ENCODE results near the gene URGCP. TPM values are rescaled to one million over a fixed set of nuclear protein-coding genes. Genes with fewer than 3 reads are reported as not detected.

URGCP gene
- total RNA-seq, 1 donor from 2014 or later: 29.4 TPM

DNA sequence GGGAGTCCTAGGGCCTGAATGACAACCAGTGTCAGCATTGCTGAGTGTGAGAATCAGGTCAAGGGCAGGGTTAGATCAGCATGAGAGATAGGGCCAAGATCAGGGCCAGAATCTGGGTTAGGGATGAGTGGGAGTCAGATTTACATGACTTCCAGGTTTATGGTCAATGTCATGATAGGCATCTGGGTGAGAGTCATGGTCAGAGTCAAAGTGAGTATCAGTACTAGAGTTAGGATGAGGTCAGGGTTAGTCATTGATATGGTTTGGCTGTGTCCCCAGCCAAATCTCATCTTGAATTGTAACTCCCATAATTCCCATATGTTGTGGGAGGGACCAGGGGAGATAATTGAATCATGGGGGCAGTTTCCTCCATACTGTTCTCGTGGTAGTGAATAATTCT is 49.4 kb downstream of the URGCP start:
- Mint-ChIP-seq H3K36me3 (ENCODE audit: unreplicated experiment) (no peaks in the 10 kb centered on the region), H3K9me3 (ENCODE audit: unreplicated experiment) (no peaks in the 10 kb centered on the region), H3K27me3 (ENCODE audit: unreplicated experiment) (peaks cover 10% of the 10 kb centered on the region), H3K27ac (ENCODE audit: unreplicated experiment) (no peak overlapping the region), H3K4me1 (ENCODE audit: unreplicated experiment) (no peaks in the 10 kb centered on the region), H3K4me3 (ENCODE audit: unreplicated experiment) (no peak overlapping the region)
- DNase-seq (ENCODE audit: extremely low spot score, unreplicated experiment): no peak
- TF ChIP-seq, protein P1, sequence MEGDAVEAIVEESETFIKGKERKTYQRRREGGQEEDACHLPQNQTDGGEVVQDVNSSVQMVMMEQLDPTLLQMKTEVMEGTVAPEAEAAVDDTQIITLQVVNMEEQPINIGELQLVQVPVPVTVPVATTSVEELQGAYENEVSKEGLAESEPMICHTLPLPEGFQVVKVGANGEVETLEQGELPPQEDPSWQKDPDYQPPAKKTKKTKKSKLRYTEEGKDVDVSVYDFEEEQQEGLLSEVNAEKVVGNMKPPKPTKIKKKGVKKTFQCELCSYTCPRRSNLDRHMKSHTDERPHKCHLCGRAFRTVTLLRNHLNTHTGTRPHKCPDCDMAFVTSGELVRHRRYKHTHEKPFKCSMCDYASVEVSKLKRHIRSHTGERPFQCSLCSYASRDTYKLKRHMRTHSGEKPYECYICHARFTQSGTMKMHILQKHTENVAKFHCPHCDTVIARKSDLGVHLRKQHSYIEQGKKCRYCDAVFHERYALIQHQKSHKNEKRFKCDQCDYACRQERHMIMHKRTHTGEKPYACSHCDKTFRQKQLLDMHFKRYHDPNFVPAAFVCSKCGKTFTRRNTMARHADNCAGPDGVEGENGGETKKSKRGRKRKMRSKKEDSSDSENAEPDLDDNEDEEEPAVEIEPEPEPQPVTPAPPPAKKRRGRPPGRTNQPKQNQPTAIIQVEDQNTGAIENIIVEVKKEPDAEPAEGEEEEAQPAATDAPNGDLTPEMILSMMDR (IDR thresholded peaks at IDR 0.05): no peak

- H3K4me1 Mint-ChIP-seq (ENCODE audit: unreplicated experiment): no peaks in the 10 kb centered on the region
- no peaks in the 10 kb centered on the region for H3K36me3 Mint-ChIP-seq (ENCODE audit: unreplicated experiment)
- no peak for DNase-seq (ENCODE audit: extremely low spot score, unreplicated experiment)
- no peaks in the 10 kb centered on the region for H3K9me3 Mint-ChIP-seq (ENCODE audit: unreplicated experiment)
- H3K4me3 Mint-ChIP-seq (ENCODE audit: unreplicated experiment): no peak overlapping the region
- TF ChIP-seq, protein P1 (IDR thresholded peaks at IDR 0.05): no peak
- H3K27me3 Mint-ChIP-seq (ENCODE audit: unreplicated experiment): peaks cover 7% of the 10 kb centered on the region
- no peak overlapping the region for H3K27ac Mint-ChIP-seq (ENCODE audit: unreplicated experiment)
These were observed 50.1 kb downstream of the URGCP start for GRCh38 chr7:43856316-43856715.

DNA sequence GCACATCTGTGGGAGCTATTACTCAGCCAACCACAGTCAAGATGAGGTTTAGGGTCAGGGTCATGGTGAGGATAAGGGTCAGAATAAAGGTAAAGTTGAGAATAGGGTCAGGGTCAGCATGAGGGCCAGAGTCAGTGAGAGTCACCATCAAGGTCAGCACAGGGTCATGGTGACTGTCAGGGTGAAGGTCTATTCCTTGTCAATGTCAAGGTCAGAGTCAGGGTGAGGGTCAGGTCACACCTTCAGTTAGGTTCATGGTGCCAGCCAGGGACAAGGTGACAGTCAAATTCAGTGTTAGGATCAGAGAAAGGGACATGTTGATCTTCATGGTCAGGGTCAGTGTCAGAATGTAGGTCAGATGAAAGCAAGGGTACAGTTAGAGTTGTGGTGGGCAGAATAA is 51.2 kb downstream of the URGCP start:
- H3K27me3 Mint-ChIP-seq (ENCODE audit: unreplicated experiment): peaks cover 15% of the 10 kb centered on the region

DNA sequence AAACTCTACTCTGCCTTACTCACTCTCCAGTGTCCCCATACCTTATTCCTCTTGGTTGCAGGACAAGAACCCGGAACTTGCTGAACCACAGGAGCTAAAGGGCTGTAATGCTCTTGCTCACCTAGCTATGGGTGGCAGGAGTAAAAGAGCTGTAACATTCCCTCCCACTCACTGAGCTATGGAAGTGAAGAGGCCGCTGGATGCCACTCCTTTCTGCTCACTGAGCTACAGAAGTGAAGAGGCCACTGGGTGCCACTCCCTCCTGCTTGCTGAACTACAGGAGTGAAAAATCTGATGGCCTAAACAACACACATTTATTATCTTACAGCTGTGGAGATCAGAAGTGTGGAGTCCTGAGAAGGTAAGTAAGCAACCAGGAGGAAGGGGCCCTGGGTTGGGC is 54.6 kb downstream of the URGCP start:
- Mint-ChIP-seq H3K27ac (ENCODE audit: unreplicated experiment) (no peak overlapping the region), H3K9me3 (ENCODE audit: unreplicated experiment) (no peaks in the 10 kb centered on the region), H3K36me3 (ENCODE audit: unreplicated experiment) (no peaks in the 10 kb centered on the region), H3K27me3 (ENCODE audit: unreplicated experiment) (peaks cover 14% of the 10 kb centered on the region), H3K4me1 (ENCODE audit: unreplicated experiment) (no peaks in the 10 kb centered on the region), H3K4me3 (ENCODE audit: unreplicated experiment) (no peak overlapping the region)
- TF ChIP-seq, protein P1 (IDR thresholded peaks at IDR 0.05): no peak
- no peak for DNase-seq (ENCODE audit: extremely low spot score, unreplicated experiment)

More for the DNA sequence above, 51.2 kb downstream of the URGCP start:
- TF ChIP-seq, protein P1 (IDR thresholded peaks at IDR 0.05): no peak
- Mint-ChIP-seq H3K4me3 (ENCODE audit: unreplicated experiment) (no peak overlapping the region), H3K4me1 (ENCODE audit: unreplicated experiment) (no peaks in the 10 kb centered on the region), H3K9me3 (ENCODE audit: unreplicated experiment) (no peaks in the 10 kb centered on the region), H3K27ac (ENCODE audit: unreplicated experiment) (no peak overlapping the region), H3K36me3 (ENCODE audit: unreplicated experiment) (no peaks in the 10 kb centered on the region)
- no peak for DNase-seq (ENCODE audit: extremely low spot score, unreplicated experiment)

DNA sequence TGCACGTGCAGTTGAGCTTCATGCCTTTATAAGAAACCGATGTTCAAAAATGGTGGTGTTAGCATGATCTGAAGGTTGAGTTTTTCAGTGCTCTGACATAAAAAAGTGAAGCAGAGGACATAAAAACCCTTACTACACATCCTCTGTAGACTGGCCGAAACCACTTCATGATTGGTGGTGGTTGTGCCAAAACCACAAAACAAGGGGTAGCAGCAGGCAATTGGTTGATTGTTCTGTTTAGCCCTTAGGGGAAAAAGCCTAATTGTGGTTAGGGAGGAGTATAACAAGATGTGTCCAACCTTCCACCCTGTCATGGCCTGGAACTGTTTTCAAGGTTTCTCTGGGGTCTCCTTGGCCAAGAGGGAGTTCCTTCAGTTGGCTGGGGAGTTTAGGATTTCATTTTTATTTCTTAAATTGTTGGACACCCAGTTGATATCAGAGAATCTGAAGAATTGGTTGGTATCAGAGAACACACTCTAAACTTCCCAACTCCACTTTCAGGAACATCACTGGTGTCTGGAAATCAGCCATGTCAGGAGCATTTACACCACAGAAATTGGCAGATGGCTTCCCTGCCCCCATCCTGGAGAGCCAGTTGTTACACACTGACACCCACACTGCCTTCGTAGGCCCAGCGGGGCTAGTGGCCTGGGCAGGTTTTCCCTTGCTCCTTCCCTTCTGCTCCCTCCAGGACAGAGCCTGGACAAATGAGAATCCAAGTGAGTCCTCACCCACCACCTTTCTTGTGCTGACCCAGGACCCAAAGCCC is 55.9 kb downstream of the URGCP start:
- H3K4me1 Mint-ChIP-seq (ENCODE audit: unreplicated experiment): no peaks in the 10 kb centered on the region
- H3K36me3 Mint-ChIP-seq (ENCODE audit: unreplicated experiment): no peaks in the 10 kb centered on the region
- DNase-seq (ENCODE audit: extremely low spot score, unreplicated experiment): no peak
- no peak overlapping the region for H3K27ac Mint-ChIP-seq (ENCODE audit: unreplicated experiment)
- no peaks in the 10 kb centered on the region for H3K9me3 Mint-ChIP-seq (ENCODE audit: unreplicated experiment)
- H3K4me3 Mint-ChIP-seq (ENCODE audit: unreplicated experiment): no peak overlapping the region
- TF ChIP-seq, protein P1 (IDR thresholded peaks at IDR 0.05): no peak
- peaks cover 14% of the 10 kb centered on the region for H3K27me3 Mint-ChIP-seq (ENCODE audit: unreplicated experiment)
